ENCODE measurements around the gene HEY2. TPM values are rescaled to one million over a fixed set of nuclear protein-coding genes. Genes with fewer than 3 reads are reported as not detected.

Gene HEY2
- total RNA-seq, 1 experiment from 2014 or later, result not detected

DNA sequence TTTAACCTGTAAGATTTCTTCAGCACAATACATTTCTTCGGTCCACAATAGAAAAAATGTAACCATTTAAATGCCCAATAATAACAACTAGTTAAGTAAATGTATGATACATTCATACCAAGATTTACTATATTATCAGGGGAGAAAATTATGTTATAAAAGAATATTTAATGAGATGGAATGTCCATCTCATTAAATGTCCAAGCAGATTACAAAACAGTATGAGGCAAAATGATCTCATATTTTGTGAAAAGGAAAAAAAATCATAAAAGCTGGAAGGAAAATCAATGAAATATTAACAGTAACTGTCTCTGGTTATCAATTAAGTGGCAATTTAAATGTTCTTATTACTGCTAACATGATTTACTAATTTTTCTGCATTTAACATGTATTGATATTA lies 10.1 kb upstream of the HEY2 start:
- no TSS peak for BruUV-seq (replicated peaks)
- ChIA-PET CTCF (no interaction called here), POLR2A (interaction anchor here (0.6 kb wide), 1 partner anchor 414 kb away, joined by 3 read pairs; no protein-coding TSS in a partner anchor)
- no peak for DNase-seq (ENCODE audit: unreplicated experiment)
- Mint-ChIP-seq H3K4me1 (ENCODE audit: insufficient read depth, unreplicated experiment) (no peaks in the 10 kb centered on the region), H3K27ac (ENCODE audit: low read depth, unreplicated experiment) (no peak overlapping the region), H3K9me3 (ENCODE audit: unreplicated experiment) (no peaks in the 10 kb centered on the region), H3K36me3 (ENCODE audit: insufficient read depth, unreplicated experiment) (no peaks in the 10 kb centered on the region), H3K27me3 (ENCODE audit: insufficient read depth, unreplicated experiment) (peaks cover 92% of the 10 kb centered on the region), H3K4me3 (ENCODE audit: unreplicated experiment) (no peak overlapping the region)
- intact Hi-C loops (cut with micrococcal nuclease), result no loop called here
- TF ChIP-seq, protein P1, sequence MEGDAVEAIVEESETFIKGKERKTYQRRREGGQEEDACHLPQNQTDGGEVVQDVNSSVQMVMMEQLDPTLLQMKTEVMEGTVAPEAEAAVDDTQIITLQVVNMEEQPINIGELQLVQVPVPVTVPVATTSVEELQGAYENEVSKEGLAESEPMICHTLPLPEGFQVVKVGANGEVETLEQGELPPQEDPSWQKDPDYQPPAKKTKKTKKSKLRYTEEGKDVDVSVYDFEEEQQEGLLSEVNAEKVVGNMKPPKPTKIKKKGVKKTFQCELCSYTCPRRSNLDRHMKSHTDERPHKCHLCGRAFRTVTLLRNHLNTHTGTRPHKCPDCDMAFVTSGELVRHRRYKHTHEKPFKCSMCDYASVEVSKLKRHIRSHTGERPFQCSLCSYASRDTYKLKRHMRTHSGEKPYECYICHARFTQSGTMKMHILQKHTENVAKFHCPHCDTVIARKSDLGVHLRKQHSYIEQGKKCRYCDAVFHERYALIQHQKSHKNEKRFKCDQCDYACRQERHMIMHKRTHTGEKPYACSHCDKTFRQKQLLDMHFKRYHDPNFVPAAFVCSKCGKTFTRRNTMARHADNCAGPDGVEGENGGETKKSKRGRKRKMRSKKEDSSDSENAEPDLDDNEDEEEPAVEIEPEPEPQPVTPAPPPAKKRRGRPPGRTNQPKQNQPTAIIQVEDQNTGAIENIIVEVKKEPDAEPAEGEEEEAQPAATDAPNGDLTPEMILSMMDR (IDR thresholded peaks at IDR 0.05; ENCODE audit: unreplicated experiment), result no peak

DNA sequence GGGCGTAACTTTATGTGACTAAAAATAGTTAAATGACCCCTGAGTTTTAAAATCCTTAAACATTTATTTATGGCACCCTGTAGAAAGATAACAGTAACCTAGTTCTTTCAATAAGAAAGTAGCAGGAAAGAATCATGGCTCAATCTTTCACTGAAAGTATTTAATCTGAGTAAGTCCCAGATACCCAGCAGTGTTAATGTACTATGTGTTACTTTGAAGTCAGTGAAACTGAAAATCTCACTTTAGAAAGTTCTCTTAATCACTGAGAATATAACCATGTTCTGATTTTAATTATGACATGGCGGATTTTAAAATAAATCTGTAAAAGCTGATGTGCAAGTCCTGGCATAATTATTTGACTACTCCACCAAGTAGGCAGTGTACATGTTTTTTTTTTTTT lies 8.1 kb upstream of the HEY2 start:
- no peak overlapping the region for H3K4me3 Mint-ChIP-seq (ENCODE audit: unreplicated experiment)
- POLR2A ChIA-PET, result interaction anchor here (1.4 kb wide), 1 partner anchor 40 kb away, joined by 3 read pairs; no protein-coding TSS in a partner anchor
- CTCF ChIA-PET, result interaction anchor here (0.6 to 1.7 kb wide), 3 partner anchors 12 to 15 kb away, joined by 3 to 7 read pairs (median 3); no protein-coding TSS in a partner anchor
- no TSS peak for BruUV-seq (replicated peaks)
- DNase-seq (ENCODE audit: unreplicated experiment), result no peak
- H3K36me3 Mint-ChIP-seq (ENCODE audit: insufficient read depth, unreplicated experiment), result no peaks in the 10 kb centered on the region
- TF ChIP-seq, protein P1 (IDR thresholded peaks at IDR 0.05; ENCODE audit: unreplicated experiment), result no peak
- no peaks in the 10 kb centered on the region for H3K4me1 Mint-ChIP-seq (ENCODE audit: insufficient read depth, unreplicated experiment)
- H3K27me3 Mint-ChIP-seq (ENCODE audit: insufficient read depth, unreplicated experiment), result peaks cover 92% of the 10 kb centered on the region
- no peaks in the 10 kb centered on the region for H3K9me3 Mint-ChIP-seq (ENCODE audit: unreplicated experiment)
- intact Hi-C loops (cut with micrococcal nuclease), result no loop called here
- no peak overlapping the region for H3K27ac Mint-ChIP-seq (ENCODE audit: low read depth, unreplicated experiment)

DNA sequence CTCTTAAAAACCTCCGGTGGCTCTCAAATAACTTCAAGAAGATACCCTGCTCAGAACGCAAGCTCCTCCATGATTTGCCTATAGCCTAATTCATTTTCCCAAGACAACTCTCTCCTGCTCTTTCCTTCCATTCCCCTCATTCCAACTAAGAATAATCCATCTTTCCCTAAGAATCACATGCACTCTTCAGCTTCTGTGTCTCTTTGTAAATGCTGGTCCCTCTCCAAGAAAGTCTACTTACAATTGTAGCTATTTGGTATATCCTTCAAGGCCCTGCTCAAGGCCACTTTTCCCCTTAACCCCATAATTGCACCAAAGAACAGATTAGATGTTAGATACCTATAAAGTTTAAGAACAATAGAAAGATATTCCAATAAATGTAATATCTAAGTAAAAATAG lies 7.4 kb upstream of the HEY2 start:
- H3K36me3 Mint-ChIP-seq (ENCODE audit: insufficient read depth, unreplicated experiment), result peaks cover 6% of the 10 kb centered on the region
- ChIA-PET CTCF (interaction anchor here (0.6 to 1.7 kb wide), 5 partner anchors 11 to 568 kb away, joined by 3 to 7 read pairs (median 3); no protein-coding TSS in a partner anchor), POLR2A (interaction anchor here (1.4 kb wide), 1 partner anchor 39 kb away, joined by 3 read pairs; no protein-coding TSS in a partner anchor)
- no peaks in the 10 kb centered on the region for H3K9me3 Mint-ChIP-seq (ENCODE audit: unreplicated experiment)
- TF ChIP-seq, protein P1 (IDR thresholded peaks at IDR 0.05; ENCODE audit: unreplicated experiment), result no peak
- H3K27me3 Mint-ChIP-seq (ENCODE audit: insufficient read depth, unreplicated experiment), result peaks cover 92% of the 10 kb centered on the region
- BruUV-seq (replicated peaks), result no TSS peak
- H3K4me3 Mint-ChIP-seq (ENCODE audit: unreplicated experiment), result no peak overlapping the region
- no peak for DNase-seq (ENCODE audit: unreplicated experiment)
- no peaks in the 10 kb centered on the region for H3K4me1 Mint-ChIP-seq (ENCODE audit: insufficient read depth, unreplicated experiment)
- intact Hi-C loops (cut with micrococcal nuclease), result no loop called here
- no peak overlapping the region for H3K27ac Mint-ChIP-seq (ENCODE audit: low read depth, unreplicated experiment)

DNA sequence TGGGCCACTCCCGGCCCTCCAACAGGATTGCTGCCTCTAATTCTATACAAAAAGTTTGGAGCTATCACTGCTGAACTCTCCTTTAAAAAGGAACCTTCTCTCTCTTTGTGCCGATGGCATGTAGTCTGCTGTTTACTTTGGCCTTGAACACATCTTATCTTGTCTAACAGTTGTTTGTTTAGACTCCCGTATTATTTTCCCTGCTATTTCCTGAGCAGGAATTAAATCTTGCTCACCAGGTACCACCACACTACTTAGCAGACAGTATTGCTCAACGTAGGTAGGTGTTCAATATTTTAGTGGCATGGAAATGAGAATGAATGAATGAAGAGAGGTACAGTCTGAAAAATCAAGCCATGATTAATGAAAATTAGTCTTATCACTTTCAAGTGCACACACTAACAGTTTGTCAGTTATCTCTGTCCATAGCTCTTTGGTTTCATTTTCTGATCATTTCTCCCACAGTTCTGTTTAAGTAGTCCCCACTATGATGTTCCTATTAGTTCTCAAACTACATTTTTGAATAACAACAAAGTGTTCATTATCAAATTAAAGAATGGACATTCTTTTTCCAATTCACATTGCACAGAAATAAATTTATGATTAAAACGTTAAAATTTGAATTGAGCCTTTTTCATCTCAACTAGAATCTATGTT lies 6.8 kb upstream of the HEY2 start:
- BruUV-seq (replicated peaks), result no TSS peak
- H3K27ac Mint-ChIP-seq (ENCODE audit: low read depth, unreplicated experiment), result no peak overlapping the region
- no peaks in the 10 kb centered on the region for H3K4me1 Mint-ChIP-seq (ENCODE audit: insufficient read depth, unreplicated experiment)

More for the DNA sequence above, 6.8 kb upstream of the HEY2 start:
- H3K9me3 Mint-ChIP-seq (ENCODE audit: unreplicated experiment), result no peaks in the 10 kb centered on the region
- intact Hi-C loops (cut with micrococcal nuclease), result no loop called here
- H3K27me3 Mint-ChIP-seq (ENCODE audit: insufficient read depth, unreplicated experiment), result peaks cover 92% of the 10 kb centered on the region
- peaks cover 6% of the 10 kb centered on the region for H3K36me3 Mint-ChIP-seq (ENCODE audit: insufficient read depth, unreplicated experiment)
- TF ChIP-seq, protein P1 (IDR thresholded peaks at IDR 0.05; ENCODE audit: unreplicated experiment), result no peak
- ChIA-PET CTCF (interaction anchor here (1.1 to 1.7 kb wide), 3 partner anchors 11 to 429 kb away, joined by 3 to 7 read pairs (median 3); no protein-coding TSS in a partner anchor), POLR2A (interaction anchor here (1.4 kb wide), 1 partner anchor 39 kb away, joined by 3 read pairs; no protein-coding TSS in a partner anchor)
- no peak for DNase-seq (ENCODE audit: unreplicated experiment)
- no peak overlapping the region for H3K4me3 Mint-ChIP-seq (ENCODE audit: unreplicated experiment)

All from MCF 10A (cell line).